ENCODE results near the gene RNF227.

- no peak for TF ChIP-seq POLR2AphosphoS5 (IDR thresholded peaks at IDR 0.05; ENCODE audit: low read depth, low read length)
- no peak for TF ChIP-seq POLR2A (IDR thresholded peaks at IDR 0.05; ENCODE audit: low read depth, low read length)
- no peak for TF ChIP-seq TAF1 (IDR thresholded peaks at IDR 0.05; ENCODE audit: borderline replicate concordance, low read depth, low read length)
These were observed 43.6 kb upstream of the RNF227 start for GRCh38 chr17:7959503-7960253.
